ENCODE measurements around the gene ZBTB7C.

ZBTB7C gene

GRCh38 chr18:48072428-48073204 lies 336.6 kb downstream of the ZBTB7C start:
- no peak for DNase-seq (ENCODE audit: low read depth in 1 of 2, low spot score in 1 of 2)

GRCh38 chr18:48068916-48069445 lies 340.2 kb downstream of the ZBTB7C start:
- no peak for DNase-seq (ENCODE audit: low read depth in 1 of 2, low spot score in 1 of 2)

GRCh38 chr18:48066225-48066652 lies 342.9 kb downstream of the ZBTB7C start:
- no peak for DNase-seq (ENCODE audit: low read depth in 1 of 2, low spot score in 1 of 2)

- no peak for DNase-seq (ENCODE audit: low read depth in 1 of 2, low spot score in 1 of 2)
Measured at GRCh38 chr18:48065601-48065995, 343.6 kb downstream of the ZBTB7C start.

GRCh38 chr18:48064978-48065600 lies 344.1 kb downstream of the ZBTB7C start:
- DNase-seq (ENCODE audit: low read depth in 1 of 2, low spot score in 1 of 2): no peak

DNA sequence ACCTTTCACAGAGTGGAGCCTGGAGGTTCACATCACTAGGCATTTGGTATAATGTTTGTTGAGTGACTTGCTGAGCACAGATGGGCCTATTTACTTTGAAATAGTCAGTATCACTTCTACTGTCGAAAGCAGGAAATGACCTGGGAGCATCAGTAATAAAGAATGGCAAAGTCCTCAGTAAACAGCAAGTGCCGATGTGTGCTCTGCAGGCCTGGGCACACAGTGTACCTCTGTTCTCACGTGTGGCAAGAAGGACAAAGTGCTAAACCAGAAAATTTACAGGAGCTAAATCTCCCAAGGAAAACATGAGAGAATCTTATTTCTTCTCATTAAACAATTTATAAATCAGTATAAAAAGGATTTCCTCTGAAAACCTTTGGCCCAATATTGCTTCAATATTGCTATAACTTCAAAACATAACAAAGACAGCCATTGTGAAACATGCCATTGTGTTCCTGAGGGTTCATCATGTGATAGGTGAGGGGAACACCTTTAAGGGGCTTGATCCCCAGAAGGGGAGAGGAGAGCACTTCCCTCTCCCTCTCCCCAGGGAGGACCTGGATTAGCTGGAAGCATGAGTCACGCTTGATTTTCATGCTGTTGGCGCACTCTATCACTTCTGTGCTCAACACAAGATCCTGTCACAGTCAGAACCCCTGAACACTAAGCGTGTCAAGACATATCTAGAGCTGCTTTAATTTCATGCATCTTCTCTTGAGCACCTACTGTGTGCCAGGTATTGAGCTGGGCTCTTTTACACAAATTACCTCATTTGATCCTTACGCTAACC lies 347.2 kb downstream of the ZBTB7C start:
- DNase-seq (ENCODE audit: low read depth in 1 of 2, low spot score in 1 of 2): no peak

DNA sequence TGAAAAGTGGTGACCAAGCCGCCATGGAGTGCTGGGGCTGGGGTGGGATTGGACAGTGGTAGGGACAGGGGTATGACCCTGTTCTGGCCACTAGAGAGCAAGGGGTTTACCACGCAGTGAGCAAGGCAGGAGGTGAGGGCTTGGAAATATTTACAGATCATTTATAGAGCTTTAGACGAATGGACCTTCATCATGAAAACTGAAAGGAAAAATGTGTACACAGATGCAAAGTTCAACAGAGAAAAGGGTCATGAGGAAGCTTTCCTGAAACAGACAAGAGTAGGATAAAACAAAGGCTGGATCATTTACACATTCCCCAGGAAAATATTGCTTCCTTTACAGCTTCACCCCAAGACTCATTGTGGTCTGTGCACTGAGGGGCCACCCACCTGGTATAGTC lies 348.2 kb downstream of the ZBTB7C start:
- no peak for DNase-seq (ENCODE audit: low read depth in 1 of 2, low spot score in 1 of 2)

DNA sequence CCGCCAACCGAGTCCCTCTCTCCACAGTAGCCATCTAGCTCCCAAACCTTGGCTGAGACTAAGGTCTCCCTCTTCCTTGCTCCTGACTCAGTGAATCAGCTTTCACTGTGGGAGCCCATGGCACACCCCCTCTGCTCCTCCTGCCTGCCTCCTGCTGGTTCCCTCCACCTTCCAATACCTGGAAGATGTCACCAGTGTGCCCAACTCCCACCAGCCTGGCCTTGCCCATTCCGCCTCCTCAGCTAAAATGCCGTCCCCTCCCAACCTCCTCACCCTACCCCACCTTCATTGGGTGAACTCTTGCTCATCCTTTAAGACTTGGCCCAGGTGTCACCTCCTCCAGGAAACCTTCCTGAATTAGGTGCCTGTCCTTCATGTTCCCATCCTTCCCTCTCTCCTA lies 348.8 kb downstream of the ZBTB7C start:
- DNase-seq (ENCODE audit: low read depth in 1 of 2, low spot score in 1 of 2): no peak

- no peak for DNase-seq (ENCODE audit: low read depth in 1 of 2, low spot score in 1 of 2)
Measured at GRCh38 chr18:48059455-48060010, 349.6 kb downstream of the ZBTB7C start.

DNA sequence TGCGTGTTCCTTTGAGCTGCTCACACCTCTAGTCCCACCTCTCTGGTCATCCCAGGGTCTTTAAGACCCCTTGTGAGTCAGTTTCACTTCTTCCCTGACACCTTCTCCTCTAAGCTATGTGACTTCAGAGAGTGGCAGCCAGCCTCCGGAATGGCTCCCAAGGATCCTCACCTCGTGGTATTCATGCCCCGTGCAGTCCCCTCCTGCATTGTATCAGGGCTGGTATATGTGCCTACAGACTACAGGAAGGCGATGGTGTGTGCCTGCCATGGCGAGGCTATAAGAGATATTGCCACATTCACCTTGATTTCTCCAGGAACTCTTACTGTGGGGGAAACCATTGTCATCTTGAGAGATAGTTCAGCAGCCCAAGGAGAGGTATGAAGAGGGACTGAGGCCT lies 350.7 kb downstream of the ZBTB7C start:
- DNase-seq (ENCODE audit: low read depth in 1 of 2, low spot score in 1 of 2): no peak

- DNase-seq (ENCODE audit: low read depth in 1 of 2, low spot score in 1 of 2): no peak
Measured at GRCh38 chr18:48057018-48057417, 352.2 kb downstream of the ZBTB7C start.

DNA sequence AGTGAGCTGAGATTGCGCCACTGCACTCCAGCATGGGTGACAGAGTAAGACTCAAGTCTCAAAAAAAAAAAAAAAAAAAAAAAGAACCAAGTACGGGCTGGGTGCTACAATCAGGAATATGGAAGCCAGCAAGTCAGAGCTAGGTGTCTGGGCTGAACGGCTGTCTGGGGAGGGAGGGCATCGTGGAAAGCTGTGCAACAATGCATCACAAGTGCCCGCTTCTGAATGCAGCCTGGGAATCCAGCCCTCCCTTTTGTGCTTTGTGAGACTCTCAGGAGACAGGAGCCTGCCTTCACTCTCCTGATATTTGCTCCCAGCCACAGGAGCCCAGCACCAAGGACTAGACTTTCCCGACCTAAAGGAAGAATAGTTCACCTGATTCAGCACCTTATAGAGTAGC lies 353.8 kb downstream of the ZBTB7C start:
- no peak for DNase-seq (ENCODE audit: low read depth in 1 of 2, low spot score in 1 of 2)

DNA sequence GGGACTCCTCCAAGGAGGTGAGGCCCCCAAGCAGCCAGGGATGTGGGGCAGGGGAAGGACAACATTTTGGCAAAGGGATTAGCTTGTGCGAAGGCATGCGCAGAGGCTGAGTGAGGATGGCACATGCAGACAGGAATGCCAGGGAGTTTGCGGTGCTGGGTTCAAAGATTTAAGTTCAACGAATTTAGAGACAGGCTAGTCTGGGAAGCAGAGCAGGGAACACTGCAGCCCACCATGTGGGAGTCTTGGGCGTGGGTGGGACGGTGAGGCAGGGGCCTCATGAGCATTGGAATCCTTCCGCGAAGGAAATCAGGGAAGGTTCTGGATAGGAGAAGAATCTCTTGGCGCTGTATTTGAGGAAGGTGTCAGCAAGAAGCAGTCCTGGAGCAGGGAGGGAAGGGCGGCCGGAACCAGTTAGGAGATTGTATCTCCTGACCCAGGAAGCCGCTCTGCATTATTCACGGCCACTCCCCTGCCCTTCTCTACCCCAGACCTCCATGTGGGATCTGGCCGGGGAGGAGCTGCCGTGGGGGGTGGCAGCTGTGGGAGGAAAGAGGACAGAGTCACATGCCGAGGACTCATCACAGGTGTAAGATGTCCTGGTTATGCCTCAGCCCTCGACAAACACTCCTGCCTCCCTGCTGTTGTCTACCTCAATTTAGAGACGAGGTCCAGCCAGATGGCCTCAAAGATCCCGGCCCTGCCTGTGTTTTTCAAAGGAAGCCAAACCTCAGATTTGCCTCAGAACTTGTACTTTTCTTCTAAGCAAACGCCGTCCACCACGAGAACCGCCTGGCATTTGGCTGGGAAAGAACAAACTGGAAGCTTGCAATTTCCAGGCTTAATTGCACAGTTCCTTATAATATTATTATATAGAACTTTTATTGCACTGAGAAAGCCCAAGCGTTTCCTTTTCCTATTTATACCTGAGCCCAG lies 355.0 kb downstream of the ZBTB7C start:
- DNase-seq (ENCODE audit: low read depth in 1 of 2, low spot score in 1 of 2): no peak

- no peak for DNase-seq (ENCODE audit: low read depth in 1 of 2, low spot score in 1 of 2)
Measured at GRCh38 chr18:48052842-48053241, 356.3 kb downstream of the ZBTB7C start.

GRCh38 chr18:48051945-48052840 lies 357.0 kb downstream of the ZBTB7C start:
- DNase-seq (ENCODE audit: low read depth in 1 of 2, low spot score in 1 of 2): no peak

DNA sequence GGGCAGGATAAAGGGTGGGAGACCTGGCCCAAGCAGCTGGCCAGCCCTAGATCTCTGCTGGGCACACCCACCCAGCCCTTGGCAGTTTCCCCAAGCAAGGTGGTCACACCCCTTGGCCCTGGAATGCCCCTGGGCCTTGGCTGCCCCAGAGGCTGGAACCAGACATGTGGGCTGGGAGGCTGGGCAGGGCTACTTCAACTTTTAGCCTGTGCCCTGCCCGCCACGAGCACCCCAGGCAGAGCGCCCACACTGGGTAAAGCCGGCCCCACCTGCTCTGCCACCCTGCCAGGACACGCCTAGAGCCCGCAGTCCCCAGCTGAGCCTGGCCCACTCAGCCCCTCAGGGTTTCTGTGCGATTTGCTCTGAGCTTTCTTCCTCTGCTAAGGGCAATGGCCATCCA lies 359.0 kb downstream of the ZBTB7C start:
- no peak for DNase-seq (ENCODE audit: low read depth in 1 of 2, low spot score in 1 of 2)

- no peak for DNase-seq (ENCODE audit: low read depth in 1 of 2, low spot score in 1 of 2)
Measured at GRCh38 chr18:48049757-48050156, 359.4 kb downstream of the ZBTB7C start.

- no peak for DNase-seq (ENCODE audit: low read depth in 1 of 2, low spot score in 1 of 2)
Measured at GRCh38 chr18:48048251-48048650, 360.9 kb downstream of the ZBTB7C start.

DNA sequence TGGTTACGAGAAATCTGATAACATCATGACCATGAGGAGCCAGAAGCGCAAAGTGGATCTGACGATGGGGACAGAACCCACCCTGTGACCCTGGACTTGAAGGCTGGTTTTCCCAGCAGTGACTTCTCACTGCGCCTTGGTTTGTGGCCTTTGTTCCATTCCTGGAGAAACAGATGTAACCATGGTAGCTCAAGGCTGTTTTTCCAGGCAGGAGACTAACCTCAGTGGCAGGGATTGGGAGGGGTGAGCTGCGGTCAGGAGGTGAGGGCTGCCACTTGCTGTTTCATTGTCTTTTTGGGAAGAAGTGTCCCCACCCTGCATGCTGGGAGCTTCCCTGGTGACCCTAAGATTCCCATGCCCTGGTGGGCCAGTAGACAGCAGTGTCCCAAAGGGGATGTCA lies 362.3 kb downstream of the ZBTB7C start:
- DNase-seq (ENCODE audit: low read depth in 1 of 2, low spot score in 1 of 2): no peak

Data from activated T-helper 1 cell treated with anti-CD3 and anti-CD28 coated beads, Interleukin-2, amount 50 U/mL, for 16 hours (primary cell).